ENCODE measurements around the gene ACOT11.

- TF ChIP-seq TAF1 (IDR thresholded peaks at IDR 0.05; ENCODE audit: low read depth, low read length) (no peak), SPI1 (IDR thresholded peaks at IDR 0.05; ENCODE audit: low read depth, low read length) (no peak), POLR2AphosphoS5 (IDR thresholded peaks at IDR 0.05; ENCODE audit: low read depth, low read length) (no peak)
Measured at GRCh38 chr1:54650417-54650816, 102.4 kb downstream of the ACOT11 start.
